Skin of body (tissue), 2 donors: ENCODE data around the gene TBKBP1. TPM values are rescaled to one million over a fixed set of nuclear protein-coding genes. Genes with fewer than 3 reads are reported as not detected.

Source experiments
- small RNA-seq: library from RNA; depleted of rRNA; stranded (forward); fragments of <200 nt; gene quantifications from one replicate; pipeline ENCODE3, GENCODE V24; 2014; ENCODE audit warnings: low replicate concordance
- total RNA-seq: library from RNA; depleted of rRNA; stranded (reverse); fragments of >200 nt; gene quantifications from one replicate; pipeline ENCODE4 v1.2.3, GENCODE V29; 2014

TBKBP1 gene
- total RNA-seq, 1 donor from 2014 or later: 10.2 TPM

Small RNA genes within 50 kb of the gene (small RNA-seq; reads per million reads assigned to genes)
- gene AC015674.1: not detected

Other genes starting within 250 kb of the TBKBP1 start
- gene NPEPPS, start 163.1 kb upstream of the TBKBP1 start, total RNA-seq: 143 TPM
- 142 TPM for gene KPNB1, start 44.2 kb upstream of the TBKBP1 start, total RNA-seq
- 0.39 TPM for gene TBX21, start 39.1 kb downstream of the TBKBP1 start, total RNA-seq
- gene OSBPL7, start 127.6 kb downstream of the TBKBP1 start, total RNA-seq: 3.7 TPM
- gene MRPL10, start 137.4 kb downstream of the TBKBP1 start, total RNA-seq: 10.0 TPM
- 0.10 TPM for gene LRRC46, start 137.5 kb downstream of the TBKBP1 start, total RNA-seq
- gene SCRN2, start 147.1 kb downstream of the TBKBP1 start, total RNA-seq: 40.1 TPM
- 10.2 TPM for gene SP6, start 157.0 kb downstream of the TBKBP1 start, total RNA-seq
- 2.1 TPM for gene SP2, start 202.1 kb downstream of the TBKBP1 start, total RNA-seq
- 8.1 TPM for gene PNPO, start 247.4 kb downstream of the TBKBP1 start, total RNA-seq